ENCODE data around the gene PTPRG.
A peak's percentile ranks its signal among the peaks of the same experiment; 100 is the strongest.

Gene PTPRG

GRCh38 chr3:61679026-61679425 is 117.7 kb downstream of the PTPRG start:
- no peak overlapping the region for H3K4me3 ChIP-seq (ENCODE audit: control insufficient read depth, low read depth, low read length)
- no peak for DNase-seq (ENCODE audit: low read depth)
- TF ChIP-seq CTCF (conservative IDR thresholded peaks at IDR 0.05; ENCODE audit: control insufficient read depth, insufficient read depth, low read depth, low read length), result no peak

GRCh38 chr3:61680617-61681016 is 119.2 kb downstream of the PTPRG start:
- H3K4me3 ChIP-seq (ENCODE audit: control insufficient read depth, low read depth, low read length), result no peak overlapping the region
- no peak for TF ChIP-seq CTCF (conservative IDR thresholded peaks at IDR 0.05; ENCODE audit: control insufficient read depth, insufficient read depth, low read depth, low read length)
- no peak for DNase-seq (ENCODE audit: low read depth)

GRCh38 chr3:61681636-61682035 is 120.3 kb downstream of the PTPRG start:
- peak; percentile 30 for DNase-seq (ENCODE audit: low read depth)
- TF ChIP-seq CTCF (conservative IDR thresholded peaks at IDR 0.05; ENCODE audit: control insufficient read depth, insufficient read depth, low read depth, low read length), result no peak
- H3K4me3 ChIP-seq (ENCODE audit: control insufficient read depth, low read depth, low read length), result no peak overlapping the region

- no peak overlapping the region for H3K4me3 ChIP-seq (ENCODE audit: control insufficient read depth, low read depth, low read length)
- no peak for TF ChIP-seq CTCF (conservative IDR thresholded peaks at IDR 0.05; ENCODE audit: control insufficient read depth, insufficient read depth, low read depth, low read length)
- peak; percentile 85 for DNase-seq (ENCODE audit: low read depth)
Observed at GRCh38 chr3:61682671-61683548, 121.5 kb downstream of the PTPRG start.

GRCh38 chr3:61683549-61684236 is 122.3 kb downstream of the PTPRG start:
- DNase-seq (ENCODE audit: low read depth), result peak; percentile 34
- TF ChIP-seq CTCF (conservative IDR thresholded peaks at IDR 0.05; ENCODE audit: control insufficient read depth, insufficient read depth, low read depth, low read length), result no peak
- H3K4me3 ChIP-seq (ENCODE audit: control insufficient read depth, low read depth, low read length), result no peak overlapping the region

- TF ChIP-seq CTCF (conservative IDR thresholded peaks at IDR 0.05; ENCODE audit: control insufficient read depth, insufficient read depth, low read depth, low read length), result no peak
- DNase-seq (ENCODE audit: low read depth), result peak; percentile 10
- no peak overlapping the region for H3K4me3 ChIP-seq (ENCODE audit: control insufficient read depth, low read depth, low read length)
Observed at GRCh38 chr3:61684386-61684785, 123.0 kb downstream of the PTPRG start.
